Muscle layer of colon (tissue), 2 donors: Measurements from ENCODE around the gene PPIE.
"Not testable (repeated sequence)": the region's sequence is repeated elsewhere in the genome, so short reads cannot be mapped to it uniquely, and the experiment has no call there.

ENCODE experiments used
- H3K27ac ChIP-seq: one replicate; pipeline ENCODE4 v1.7.0; 2013; ENCODE audit warnings: low read depth, mild to moderate bottlenecking, low read length, moderate library complexity
- H3K27me3 ChIP-seq, 2 donors: one replicate each; pipeline ENCODE4 v1.7.0; 2013; ENCODE audit warnings: low read length in 2 of 2, mild to moderate bottlenecking in 2 of 2; ENCODE audit not compliant: insufficient read depth in 2 of 2, control insufficient read depth in 1 of 2
- H3K36me3 ChIP-seq: one replicate; pipeline ENCODE4 v1.7.0; 2013; ENCODE audit warnings: mild to moderate bottlenecking, low read length; ENCODE audit not compliant: insufficient read depth
- H3K4me1 ChIP-seq: one replicate; pipeline ENCODE4 v1.7.0; 2013; ENCODE audit warnings: mild to moderate bottlenecking, low read length; ENCODE audit not compliant: insufficient read depth
- H3K4me3 ChIP-seq, 2 donors: one replicate each; pipeline ENCODE4 v1.7.0; 2013; ENCODE audit warnings: low read length in 2 of 2, low read depth in 1 of 2, mild to moderate bottlenecking in 1 of 2, moderate library complexity in 1 of 2
- H3K9ac ChIP-seq: one replicate; pipeline ENCODE4 v1.7.0; 2013; ENCODE audit warnings: low read length
- H3K9me3 ChIP-seq: one replicate; pipeline ENCODE4 v1.7.0; 2013; ENCODE audit warnings: mild to moderate bottlenecking, low read length
- donor health status: abdominal sarcoma.
- donor health status: Adenocarcinoma of cecum.

The PPIE gene

GRCh38 chr1:39760074-39761008, 21.7 kb downstream of the PPIE start:
- no peak overlapping the region for H3K4me3 ChIP-seq
- peaks cover 18% of the 10 kb centered on the region for H3K36me3 ChIP-seq
- no peak overlapping the region for H3K9ac ChIP-seq
- H3K4me1 ChIP-seq = no peaks in the 10 kb centered on the region
- no peaks in the 10 kb centered on the region for H3K27me3 ChIP-seq
- no peaks in the 10 kb centered on the region for H3K9me3 ChIP-seq
- no peak overlapping the region for H3K27ac ChIP-seq

- H3K9ac ChIP-seq = no peak overlapping the region
- H3K27me3 ChIP-seq = no peaks in the 10 kb centered on the region
- H3K27ac ChIP-seq = no peak overlapping the region
- no peak overlapping the region for H3K4me3 ChIP-seq
- H3K9me3 ChIP-seq = no peaks in the 10 kb centered on the region
- H3K4me1 ChIP-seq = no peaks in the 10 kb centered on the region
- H3K36me3 ChIP-seq = peaks cover 13% of the 10 kb centered on the region
Measured at GRCh38 chr1:39761016-39761415, 22.3 kb downstream of the PPIE start.

- Histone ChIP-seq H3K9ac (no peak overlapping the region), H3K4me1 (no peaks in the 10 kb centered on the region), H3K27me3 (no peaks in the 10 kb centered on the region), H3K9me3 (no peaks in the 10 kb centered on the region), H3K4me3 (no peak overlapping the region), H3K36me3 (peaks cover 13% of the 10 kb centered on the region), H3K27ac (no peak overlapping the region)
Measured at GRCh38 chr1:39761557-39762260, 23.0 kb downstream of the PPIE start.

GRCh38 chr1:39762550-39763540, 24.2 kb downstream of the PPIE start:
- H3K4me1 ChIP-seq = no peaks in the 10 kb centered on the region
- no peaks in the 10 kb centered on the region for H3K27me3 ChIP-seq
- H3K9me3 ChIP-seq = no peaks in the 10 kb centered on the region
- peaks cover 6% of the 10 kb centered on the region for H3K36me3 ChIP-seq
- no peak overlapping the region for H3K27ac ChIP-seq
- H3K9ac ChIP-seq = no peak overlapping the region
- H3K4me3 ChIP-seq = no peak overlapping the region

- not testable (repeated sequence) for H3K36me3 ChIP-seq, H3K9ac ChIP-seq, H3K27me3 ChIP-seq, H3K27ac ChIP-seq, H3K4me3 ChIP-seq, H3K4me1 ChIP-seq, H3K9me3 ChIP-seq
Measured at GRCh38 chr1:39763619-39764374, 25.1 kb downstream of the PPIE start.

GRCh38 chr1:39764512-39764911, 25.8 kb downstream of the PPIE start:
- not testable (repeated sequence) for H3K9ac ChIP-seq, H3K4me1 ChIP-seq, H3K9me3 ChIP-seq, H3K27me3 ChIP-seq, H3K4me3 ChIP-seq, H3K36me3 ChIP-seq, H3K27ac ChIP-seq

- H3K27me3 ChIP-seq, H3K9me3 ChIP-seq, H3K4me1 ChIP-seq, H3K27ac ChIP-seq, H3K9ac ChIP-seq, H3K36me3 ChIP-seq, H3K4me3 ChIP-seq: not testable (repeated sequence)
Measured at GRCh38 chr1:39766466-39766865, 27.8 kb downstream of the PPIE start.

- not testable (repeated sequence) for H3K36me3 ChIP-seq, H3K9me3 ChIP-seq, H3K27ac ChIP-seq, H3K4me3 ChIP-seq, H3K27me3 ChIP-seq, H3K9ac ChIP-seq, H3K4me1 ChIP-seq
Measured at GRCh38 chr1:39769502-39769901, 30.8 kb downstream of the PPIE start.

- not testable (repeated sequence) for H3K27ac ChIP-seq, H3K4me3 ChIP-seq, H3K4me1 ChIP-seq, H3K36me3 ChIP-seq, H3K9me3 ChIP-seq, H3K27me3 ChIP-seq, H3K9ac ChIP-seq
Measured at GRCh38 chr1:39770100-39771021, 31.7 kb downstream of the PPIE start.

GRCh38 chr1:39771022-39771532, 32.4 kb downstream of the PPIE start, which contains the start of gene OXCT2:
TSS of gene OXCT2 (minus strand) at chr1:39771348. CDS start at chr1:39771255, 93 bp downstream.
- H3K9ac ChIP-seq, H3K4me3 ChIP-seq, H3K27ac ChIP-seq: not testable (repeated sequence)

More at GRCh38 chr1:39771022-39771532, 32.4 kb downstream of the PPIE start, which contains the start of gene OXCT2:
- not testable (repeated sequence) for H3K36me3 ChIP-seq, H3K27me3 ChIP-seq, H3K4me1 ChIP-seq, H3K9me3 ChIP-seq
